CD14-positive monocyte (primary cell): Measurements from ENCODE around the gene SERPINB2. TPM values are rescaled to one million over a fixed set of nuclear protein-coding genes. Genes with fewer than 3 reads are reported as not detected.
A peak's percentile ranks its signal among the peaks of the same experiment; 100 is the strongest.

Experiments
- DNase-seq, 3 donors: peaks; one replicate each; pipeline ENCODE4 v3.0.0-alpha.2; 2011 to 2022
- H2AFZ ChIP-seq: 2 replicates; pipeline ENCODE4 v1.6.0; 2012; ENCODE audit warnings: mild to moderate bottlenecking, low read depth, low read length, inconsistent platforms; ENCODE audit not compliant: insufficient read depth, poor library complexity, severe bottlenecking
- H3K27ac ChIP-seq, 2 donors: 1 replicate in 1 of 2; 2 replicates in 1 of 2; pipeline ENCODE4 v1.5.1; 2012 to 2013; ENCODE audit warnings: low read length in 2 of 2, control low read depth in 1 of 2, inconsistent platforms in 1 of 2, low read depth in 1 of 2, mild to moderate bottlenecking in 1 of 2
- H3K27me3 ChIP-seq, 2 donors: one replicate each; pipeline versions ENCODE4 v1.6.0 to v1.6.1; 2011 to 2013; ENCODE audit warnings: low read length in 2 of 2; ENCODE audit not compliant: control insufficient read depth in 2 of 2, insufficient read depth in 2 of 2
- H3K36me3 ChIP-seq, 2 donors: replicated peaks in 1 of 2; 1 replicate in 1 of 2; 2 replicates in 1 of 2; pipeline versions ENCODE4 v1.5.1 to v1.6.1; 2012 to 2013; ENCODE audit warnings: low read length in 2 of 2, control low read depth in 1 of 2, inconsistent platforms in 1 of 2, mild to moderate bottlenecking in 1 of 2; ENCODE audit not compliant: insufficient read depth in 2 of 2, control insufficient read depth in 1 of 2
- H3K4me1 ChIP-seq, 2 donors: 1 replicate in 1 of 2; 2 replicates in 1 of 2; pipeline versions ENCODE4 v1.5.1 to v1.6.1; 2012 to 2013; ENCODE audit warnings: low read length in 2 of 2, control low read depth in 1 of 2, inconsistent platforms in 1 of 2, mild to moderate bottlenecking in 1 of 2, moderate library complexity in 1 of 2; ENCODE audit not compliant: insufficient read depth in 2 of 2, control insufficient read depth in 1 of 2
- H3K4me2 ChIP-seq: replicated peaks from 2 replicates; pipeline ENCODE3; 2012; ENCODE audit warnings: low read length, moderate library complexity, mild to moderate bottlenecking; ENCODE audit not compliant: poor library complexity, severe bottlenecking; ENCODE audit errors: extremely low read depth
- H3K4me3 ChIP-seq, 3 experiments: fragments of 200-600 bp in 1 of 3; sonication (generic) in 1 of 3; replicated peaks in 1 of 3; 1 replicate in 2 of 3; 2 replicates in 1 of 3; pipeline ENCODE4 v1.5.1; 2011 to 2013; ENCODE audit warnings: low read length in 3 of 3, mild to moderate bottlenecking in 3 of 3, control low read depth in 2 of 3, low read depth in 2 of 3, inconsistent platforms in 1 of 3, moderate library complexity in 1 of 3
- H3K79me2 ChIP-seq: 2 replicates; pipeline ENCODE4 v1.6.0; 2012; ENCODE audit warnings: mild to moderate bottlenecking, control low read depth, inconsistent platforms, low read length, moderate library complexity; ENCODE audit not compliant: insufficient read depth
- H3K9ac ChIP-seq: 2 replicates; pipeline ENCODE4 v1.6.0; 2017; ENCODE audit warnings: low read length, mild to moderate bottlenecking; ENCODE audit not compliant: insufficient read depth, poor library complexity, severe bottlenecking
- H3K9me3 ChIP-seq, 2 donors: replicated peaks in 1 of 2; 1 replicate in 1 of 2; 2 replicates in 1 of 2; pipeline versions ENCODE4 v1.5.1 to v1.6.1; 2012 to 2013; ENCODE audit warnings: low read length in 2 of 2, control low read depth in 1 of 2; ENCODE audit not compliant: control insufficient read depth in 1 of 2, insufficient read depth in 1 of 2
- H4K20me1 ChIP-seq: 2 replicates; pipeline ENCODE4 v1.6.0; 2012; ENCODE audit warnings: mild to moderate bottlenecking, low read length, control low read depth, moderate library complexity; ENCODE audit not compliant: insufficient read depth
- H3K27ac Mint-ChIP-seq, 7 donors: one replicate each; pipeline ENCODE4 v1.8.0; 2020; ENCODE audit warnings: mild to moderate bottlenecking in 7 of 7, mixed read lengths in 7 of 7, moderate library complexity in 6 of 7, inconsistent platforms in 2 of 7
- H3K27me3 Mint-ChIP-seq, 3 donors: one replicate each; pipeline ENCODE4 v1.8.0; 2021 to 2022; ENCODE audit warnings: low read depth in 3 of 3, mild to moderate bottlenecking in 3 of 3, mixed read lengths in 3 of 3, moderate library complexity in 3 of 3, inconsistent platforms in 1 of 3
- H3K36me3 Mint-ChIP-seq, 2 donors: one replicate each; pipeline ENCODE4 v1.8.0; 2020; ENCODE audit warnings: mixed read lengths in 2 of 2, inconsistent platforms in 1 of 2, mild to moderate bottlenecking in 1 of 2
- H3K4me1 Mint-ChIP-seq: one replicate; pipeline ENCODE4 v1.8.0; 2020; ENCODE audit warnings: mild to moderate bottlenecking, mixed read lengths
- H3K4me3 Mint-ChIP-seq, 2 donors: one replicate each; pipeline ENCODE4 v1.8.0; 2020; ENCODE audit warnings: mild to moderate bottlenecking in 2 of 2, mixed read lengths in 2 of 2, moderate library complexity in 1 of 2
- H3K9me3 Mint-ChIP-seq, 7 donors: one replicate each; pipeline ENCODE4 v1.8.0; 2020 to 2022; ENCODE audit warnings: mixed read lengths in 7 of 7, mild to moderate bottlenecking in 6 of 7, moderate library complexity in 6 of 7, inconsistent platforms in 2 of 7
- CTCF ChIP-seq: fragments of 200-600 bp; IDR thresholded peaks from one replicate; pipeline ENCODE4 v1.8.0; 2022; ENCODE audit warnings: antibody characterized with exemption, mild to moderate bottlenecking
- WGBS: methylation state at CpG from one replicate; pipeline ENCODE4 v1.1.5; 2013; ENCODE audit warnings: missing lambda C conversion rate; ENCODE audit not compliant: insufficient coverage; 5-methylcytosine and 5-hydroxymethylcytosine counted together
- intact Hi-C, 2 donors: fragments of 100-400 bp; cut with micrococcal nuclease; formaldehyde crosslinking; loops; one replicate each; pipeline versions ENCODE4 v1.15.0 to v1.15.1; 2023
- polyA plus RNA-seq, 3 donors: library from polyadenylated mRNA; depleted of rRNA in 1 of 3; unstranded in 2 of 3; stranded (reverse) in 1 of 3; fragments of 300-500 nt in 2 of 3; fragments of >200 nt in 1 of 3; fragmentation: Illumina TruSeq in 2 of 3; gene quantifications; 1 replicate in 2 of 3; 2 replicates in 1 of 3; pipeline ENCODE4 v1.2.3, GENCODE V29; 2012 to 2021

SERPINB2 gene
- polyA plus RNA-seq, 3 donors, result 14.3 to 60.9 (median 19.9) TPM

GRCh38 chr18:63868546-63868945 lies 19.0 kb upstream of the SERPINB2 start:
- Mint-ChIP-seq H3K4me1 (peaks cover 30% of the 10 kb centered on the region), H3K9me3 (peaks cover 0 to 12% (median 0%) of the 10 kb centered on the region in 7 donors), H3K4me3 (peak overlapping the region in 1 of 2 donors; percentile 12), H3K27me3 (peaks cover 0 to 3% (median 0%) of the 10 kb centered on the region in 3 donors), H3K27ac (peak overlapping the region; percentile 14 to 98 (median 93)), H3K36me3 (no peaks in the 10 kb centered on the region)
- no peak for TF ChIP-seq CTCF
- Histone ChIP-seq H3K4me3 (no peak overlapping the region), H3K9ac (no peak overlapping the region), H3K4me2 (no peak overlapping the region), H4K20me1 (no peaks in the 10 kb centered on the region), H3K36me3 (no peaks in the 10 kb centered on the region), H3K9me3 (no peaks in the 10 kb centered on the region), H3K79me2 (no peaks in the 10 kb centered on the region), H3K27me3 (no peaks in the 10 kb centered on the region), H3K4me1 (peaks cover 22 to 24% of the 10 kb centered on the region in 2 donors), H3K27ac (peak overlapping the region; percentile 88 to 94), H2AFZ (no peak overlapping the region)
- intact Hi-C loops, result no loop called here
- WGBS, result 70% methylated on average over 2 of the region's 9 CpGs
- no peak for DNase-seq

- H3K4me2 ChIP-seq, result peak overlapping the region; percentile 14
- H3K27ac Mint-ChIP-seq, result peak overlapping the region; percentile 90 to 99 (median 97)
Measured at GRCh38 chr18:63869374-63869773, 18.1 kb upstream of the SERPINB2 start.

More at GRCh38 chr18:63869374-63869773, 18.1 kb upstream of the SERPINB2 start:
- peaks cover 0 to 3% (median 0%) of the 10 kb centered on the region in 3 donors for H3K27me3 Mint-ChIP-seq
- peaks cover 30% of the 10 kb centered on the region for H3K4me1 Mint-ChIP-seq
- TF ChIP-seq CTCF, result no peak
- peaks cover 0 to 12% (median 0%) of the 10 kb centered on the region in 7 donors for H3K9me3 Mint-ChIP-seq
- H3K27ac ChIP-seq, result peak overlapping the region; percentile 88 to 94
- 18% methylated on average over 7 of the region's 9 CpGs for WGBS
- no peak overlapping the region for H2AFZ ChIP-seq
- no peaks in the 10 kb centered on the region for H3K27me3 ChIP-seq
- no peaks in the 10 kb centered on the region for H3K9me3 ChIP-seq
- peaks cover 22 to 24% of the 10 kb centered on the region in 2 donors for H3K4me1 ChIP-seq
- no peaks in the 10 kb centered on the region for H3K36me3 Mint-ChIP-seq
- H4K20me1 ChIP-seq, result no peaks in the 10 kb centered on the region
- DNase-seq, result peak; percentile 95 to 99 (median 97)
- peak overlapping the region; percentile 44 for H3K9ac ChIP-seq
- H3K4me3 Mint-ChIP-seq, result peak overlapping the region; percentile 32 to 70
- H3K4me3 ChIP-seq, result no peak overlapping the region
- no peaks in the 10 kb centered on the region for H3K79me2 ChIP-seq
- intact Hi-C loops, result no loop called here
- no peaks in the 10 kb centered on the region for H3K36me3 ChIP-seq
